HG02798 (cell line): ENCODE measurements around the gene ANTKMT.

ENCODE experiments used
- ATAC-seq: cut with Tn5 transposase; IDR thresholded peaks from one replicate; pipeline ENCODE4 v1.9.1; 2021; ENCODE audit warnings: mild to moderate bottlenecking; ENCODE audit not compliant: unreplicated experiment, poor library complexity

ANTKMT gene

GRCh38 chr16:760545-761343 is 39.8 kb downstream of the ANTKMT start, which contains the start of gene MSLN:
Gene MSLN (plus strand): TSS chr16:760734. CDS start chr16:762681, 1,947 bp downstream.
- ATAC-seq: no peak

- ATAC-seq: no peak
Measured at GRCh38 chr16:761625-762513, 40.9 kb downstream of the ANTKMT start.

- ATAC-seq: no peak
Measured at GRCh38 chr16:762595-763268, 41.8 kb downstream of the ANTKMT start.

GRCh38 chr16:763369-764183 is 42.6 kb downstream of the ANTKMT start:
- no peak for ATAC-seq

GRCh38 chr16:764184-764750 is 43.3 kb downstream of the ANTKMT start:
- no peak for ATAC-seq

GRCh38 chr16:764848-765487 is 44.0 kb downstream of the ANTKMT start:
- ATAC-seq: no peak

GRCh38 chr16:765488-765865 is 44.5 kb downstream of the ANTKMT start:
- ATAC-seq: no peak

GRCh38 chr16:766008-766819 is 45.3 kb downstream of the ANTKMT start:
- no peak for ATAC-seq

- no peak for ATAC-seq
Measured at GRCh38 chr16:766820-767640, 46.1 kb downstream of the ANTKMT start.

- no peak for ATAC-seq
Measured at GRCh38 chr16:767743-768235, 46.8 kb downstream of the ANTKMT start.

- ATAC-seq: no peak
Measured at GRCh38 chr16:768428-768827, 47.5 kb downstream of the ANTKMT start.

GRCh38 chr16:769184-769784 is 48.3 kb downstream of the ANTKMT start:
- no peak for ATAC-seq

- no peak for ATAC-seq
Measured at GRCh38 chr16:769934-770333, 49.0 kb downstream of the ANTKMT start.

- no peak for ATAC-seq
Measured at GRCh38 chr16:770411-770810, 49.5 kb downstream of the ANTKMT start.
